MM.1S (cell line): Measurements from ENCODE around the gene TOP2B.

Experiments
- CTCF ChIP-seq: fragments of 300-600 bp; sonication (generic); IDR thresholded peaks from 2 replicates; pipeline ENCODE4 v1.5.1; 2016; ENCODE audit warnings: antibody characterized with exemption, low read length, mixed read lengths
- EZH2 ChIP-seq: fragments of 300-600 bp; sonication (generic); optimal IDR thresholded peaks from 2 replicates; pipeline ENCODE3; 2017; ENCODE audit warnings: low read depth, mild to moderate bottlenecking, antibody characterized with exemption, low read length, mixed read lengths
- EZH2phosphoT487 ChIP-seq: fragments of 300-600 bp; sonication (generic); IDR thresholded peaks from 2 replicates; pipeline ENCODE4 v1.6.1; 2018; ENCODE audit warnings: antibody characterized with exemption, low read length

- TF ChIP-seq CTCF (no peak), EZH2 (no peak), EZH2phosphoT487 (no peak)
These were observed 11.8 kb downstream of the TOP2B start for GRCh38 chr3:25652921-25653320.
